ENCODE data around the gene IGLL5. TPM values are rescaled to one million over a fixed set of nuclear protein-coding genes. Genes with fewer than 3 reads are reported as not detected.
A peak's percentile ranks its signal among the peaks of the same experiment; 100 is the strongest.

IGLL5 gene
- total RNA-seq, 2 donors from 2014 or later, result 0.59 to 1.4 TPM

- Histone ChIP-seq H3K27ac (no peak overlapping the region), H3K4me1 (no peaks in the 10 kb centered on the region), H3K27me3 (no peaks in the 10 kb centered on the region), H3K9me3 (no peaks in the 10 kb centered on the region), H3K36me3 (no peaks in the 10 kb centered on the region), H3K4me3 (no peak overlapping the region)
- no peak for DNase-seq (ENCODE audit: low spot score)
- TF ChIP-seq, protein P1, sequence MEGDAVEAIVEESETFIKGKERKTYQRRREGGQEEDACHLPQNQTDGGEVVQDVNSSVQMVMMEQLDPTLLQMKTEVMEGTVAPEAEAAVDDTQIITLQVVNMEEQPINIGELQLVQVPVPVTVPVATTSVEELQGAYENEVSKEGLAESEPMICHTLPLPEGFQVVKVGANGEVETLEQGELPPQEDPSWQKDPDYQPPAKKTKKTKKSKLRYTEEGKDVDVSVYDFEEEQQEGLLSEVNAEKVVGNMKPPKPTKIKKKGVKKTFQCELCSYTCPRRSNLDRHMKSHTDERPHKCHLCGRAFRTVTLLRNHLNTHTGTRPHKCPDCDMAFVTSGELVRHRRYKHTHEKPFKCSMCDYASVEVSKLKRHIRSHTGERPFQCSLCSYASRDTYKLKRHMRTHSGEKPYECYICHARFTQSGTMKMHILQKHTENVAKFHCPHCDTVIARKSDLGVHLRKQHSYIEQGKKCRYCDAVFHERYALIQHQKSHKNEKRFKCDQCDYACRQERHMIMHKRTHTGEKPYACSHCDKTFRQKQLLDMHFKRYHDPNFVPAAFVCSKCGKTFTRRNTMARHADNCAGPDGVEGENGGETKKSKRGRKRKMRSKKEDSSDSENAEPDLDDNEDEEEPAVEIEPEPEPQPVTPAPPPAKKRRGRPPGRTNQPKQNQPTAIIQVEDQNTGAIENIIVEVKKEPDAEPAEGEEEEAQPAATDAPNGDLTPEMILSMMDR (IDR thresholded peaks at IDR 0.05), result no peak
Observed at GRCh38 chr22:22856885-22857606, 30.6 kb upstream of the IGLL5 start.

DNA sequence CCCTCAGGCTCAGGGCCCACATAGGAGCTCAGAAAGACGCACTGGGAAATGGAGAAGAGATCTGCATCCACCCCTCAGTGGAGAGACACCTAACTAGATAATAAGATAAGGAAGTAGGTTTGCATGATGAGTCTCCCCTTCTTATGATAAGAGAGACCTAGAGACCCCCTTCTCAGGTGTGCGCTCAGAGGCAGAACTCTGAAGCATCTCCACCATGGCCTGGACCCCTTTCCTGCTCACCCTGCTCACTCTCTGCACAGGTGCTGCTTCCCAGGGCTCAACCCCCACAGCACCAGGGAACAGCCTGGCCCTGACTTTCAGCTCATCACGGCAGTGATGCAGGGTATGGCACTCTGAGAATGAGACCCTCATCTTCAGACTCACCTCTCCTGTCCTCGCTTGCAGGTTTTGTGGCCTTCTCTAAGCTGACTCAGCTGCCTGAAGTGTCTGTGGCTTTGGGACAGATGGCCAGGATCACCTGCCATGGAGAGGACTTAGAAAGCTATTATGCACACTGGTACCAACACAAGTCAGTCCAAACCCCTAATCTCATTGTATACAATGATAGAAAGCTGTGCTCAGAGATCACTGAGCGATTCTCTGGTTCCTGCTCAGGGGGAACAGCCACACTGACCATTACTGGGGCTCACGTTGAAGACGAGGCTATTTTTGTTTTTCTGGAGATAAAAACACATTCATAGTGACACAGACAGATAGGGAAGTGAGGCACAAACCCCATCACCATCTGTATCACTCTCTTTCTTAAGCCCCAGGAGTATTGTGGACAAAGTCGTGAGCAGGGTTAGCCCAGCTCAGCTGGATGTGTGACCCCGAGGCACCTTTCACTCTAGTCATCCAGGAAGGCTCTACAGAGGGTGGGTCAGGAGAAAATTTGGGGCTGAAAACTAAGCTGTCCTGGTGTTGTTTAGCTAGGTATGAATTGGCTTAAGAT lies 29.7 kb upstream of the IGLL5 start:
- H3K36me3 ChIP-seq, result no peaks in the 10 kb centered on the region
- H3K4me3 ChIP-seq, result no peak overlapping the region
- H3K27ac ChIP-seq, result no peak overlapping the region
- H3K4me1 ChIP-seq, result no peaks in the 10 kb centered on the region
- H3K9me3 ChIP-seq, result no peaks in the 10 kb centered on the region
- DNase-seq (ENCODE audit: low spot score), result peak; percentile 34
- TF ChIP-seq, protein P1 (IDR thresholded peaks at IDR 0.05), result no peak
- H3K27me3 ChIP-seq, result no peaks in the 10 kb centered on the region

- H3K9me3 ChIP-seq, result no peaks in the 10 kb centered on the region
- H3K4me3 ChIP-seq, result no peak overlapping the region
- H3K36me3 ChIP-seq, result no peaks in the 10 kb centered on the region
- DNase-seq (ENCODE audit: low spot score), result no peak
- TF ChIP-seq, protein P1 (IDR thresholded peaks at IDR 0.05), result no peak
- H3K27me3 ChIP-seq, result no peaks in the 10 kb centered on the region
- H3K4me1 ChIP-seq, result no peaks in the 10 kb centered on the region
- H3K27ac ChIP-seq, result no peak overlapping the region
Observed at GRCh38 chr22:22858559-22858937, 29.1 kb upstream of the IGLL5 start.

DNA sequence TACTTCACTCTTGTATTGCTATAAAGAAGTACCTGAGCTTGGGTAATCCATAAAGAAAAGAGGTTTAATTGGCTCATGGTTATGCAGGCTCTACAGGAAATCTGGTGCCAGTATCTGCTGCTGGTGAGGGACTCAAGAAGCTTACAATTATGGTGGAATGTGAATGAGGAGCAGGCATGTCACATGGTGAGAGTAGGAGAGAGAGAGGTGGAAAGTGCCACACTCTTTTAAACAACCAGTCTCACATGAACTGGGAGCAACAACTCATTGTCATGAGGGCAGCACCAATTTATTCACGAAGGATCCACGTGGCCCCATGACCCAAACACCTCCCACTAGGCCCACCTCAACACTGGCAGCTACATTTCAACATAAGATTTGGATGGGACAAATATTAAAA lies 24.6 kb upstream of the IGLL5 start:
- Histone ChIP-seq H3K27ac (no peak overlapping the region), H3K4me1 (no peaks in the 10 kb centered on the region), H3K36me3 (no peaks in the 10 kb centered on the region), H3K9me3 (no peaks in the 10 kb centered on the region), H3K27me3 (no peaks in the 10 kb centered on the region), H3K4me3 (no peak overlapping the region)
- DNase-seq (ENCODE audit: low spot score), result no peak
- TF ChIP-seq, protein P1 (IDR thresholded peaks at IDR 0.05), result no peak

DNA sequence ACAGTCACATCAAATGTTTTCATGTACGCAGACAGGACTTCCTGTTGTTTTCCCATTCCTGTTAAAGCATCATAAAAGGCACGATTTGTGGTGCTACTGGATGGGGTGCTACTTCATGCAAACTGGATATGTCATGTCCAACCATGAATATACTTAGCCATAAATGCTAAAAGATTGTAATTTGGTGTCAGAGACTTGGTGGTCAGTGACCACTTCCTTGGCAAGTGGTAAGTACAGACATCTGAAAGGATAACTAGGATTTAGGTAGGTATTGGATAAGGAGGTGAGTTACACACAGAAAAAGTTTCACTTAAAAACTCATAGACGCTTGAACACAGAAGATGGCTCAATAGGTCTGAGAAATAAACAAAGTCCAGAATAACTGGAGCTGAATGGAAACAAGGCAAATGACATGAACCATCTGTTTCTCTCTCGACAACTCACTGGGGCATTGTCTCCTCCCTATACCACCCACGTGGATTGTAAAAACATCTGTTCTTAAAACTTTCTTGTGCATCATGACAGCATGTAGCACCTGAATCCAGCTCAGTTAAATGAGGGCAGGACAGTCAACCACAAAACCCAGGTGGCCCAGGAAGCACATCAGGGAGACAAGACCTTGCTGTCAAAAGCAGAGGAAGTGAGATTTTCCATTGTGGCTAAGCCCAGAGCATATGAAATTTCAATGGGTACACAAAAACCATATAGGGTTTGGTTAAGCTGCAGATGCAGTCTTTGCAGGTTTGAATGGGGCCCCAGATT lies 22.1 kb upstream of the IGLL5 start:
- TF ChIP-seq, protein P1 (IDR thresholded peaks at IDR 0.05), result no peak
- H3K9me3 ChIP-seq, result no peaks in the 10 kb centered on the region
- DNase-seq (ENCODE audit: low spot score), result peak; percentile 40
- H3K4me1 ChIP-seq, result no peaks in the 10 kb centered on the region
- H3K27ac ChIP-seq, result peak overlapping the region; percentile 35 to 61
- no peak overlapping the region for H3K4me3 ChIP-seq
- no peaks in the 10 kb centered on the region for H3K36me3 ChIP-seq
- H3K27me3 ChIP-seq, result no peaks in the 10 kb centered on the region

Measured in right atrium auricular region (tissue), 2 donors.